HG02623 (cell line): ENCODE measurements around the gene CACNG3.
"Not testable (repeated sequence)": the region's sequence is repeated elsewhere in the genome, so short reads cannot be mapped to it uniquely, and the experiment has no call there.

Source experiments
- ATAC-seq: cut with Tn5 transposase; IDR thresholded peaks from one replicate; pipeline ENCODE4 v1.9.1; 2021; ENCODE audit warnings: moderate library complexity; ENCODE audit not compliant: unreplicated experiment

Gene CACNG3

DNA sequence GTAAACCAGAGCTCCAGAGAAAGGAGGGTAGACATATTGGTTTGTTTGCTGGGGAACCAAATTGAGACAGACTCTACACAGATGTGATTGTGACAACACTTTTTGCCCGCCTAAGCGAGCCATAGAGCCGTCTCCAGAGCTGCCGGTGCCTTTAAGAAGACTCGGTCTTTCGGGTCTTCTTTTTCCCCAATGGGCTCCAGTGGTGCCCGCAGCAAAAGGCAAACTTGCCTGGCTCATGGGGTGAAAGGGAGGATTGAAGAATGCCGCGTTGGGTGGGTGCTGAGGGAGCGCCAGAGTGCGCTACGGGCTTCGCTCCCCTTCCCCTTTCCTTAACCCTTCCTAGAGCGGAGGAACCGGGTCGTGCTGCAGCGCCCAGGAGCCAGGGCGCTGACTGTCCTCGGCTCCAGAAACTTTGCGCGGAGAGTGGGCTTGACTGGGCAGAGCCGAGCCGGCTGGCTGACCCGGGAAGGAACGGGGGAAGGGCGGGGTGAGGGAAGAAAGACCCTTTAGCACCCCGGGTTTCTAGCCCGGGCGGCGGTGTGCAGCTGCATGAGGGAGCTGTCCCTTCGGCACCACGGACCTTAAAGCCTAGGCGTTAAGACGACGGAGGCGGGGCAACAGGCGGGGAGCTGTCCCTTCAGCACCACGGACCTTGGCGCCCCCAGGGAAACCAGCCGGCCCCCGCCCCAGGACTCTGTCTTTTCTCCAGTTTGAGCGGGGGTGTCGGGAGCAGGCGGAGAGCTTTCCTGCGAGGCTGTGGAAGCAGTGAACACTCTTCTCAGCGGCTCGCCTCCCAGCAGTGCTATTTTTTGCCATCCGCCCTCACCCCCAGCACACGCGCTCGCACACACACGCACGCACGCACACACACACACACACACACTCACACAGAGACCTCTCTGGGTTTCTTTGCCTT, at the start of gene CACNG3:
CACNG3 (plus strand) TSS at position 880 of the 916 bp plus-strand sequence. CDS start 420 bp downstream, outside the sequence.
- no peak for ATAC-seq

DNA sequence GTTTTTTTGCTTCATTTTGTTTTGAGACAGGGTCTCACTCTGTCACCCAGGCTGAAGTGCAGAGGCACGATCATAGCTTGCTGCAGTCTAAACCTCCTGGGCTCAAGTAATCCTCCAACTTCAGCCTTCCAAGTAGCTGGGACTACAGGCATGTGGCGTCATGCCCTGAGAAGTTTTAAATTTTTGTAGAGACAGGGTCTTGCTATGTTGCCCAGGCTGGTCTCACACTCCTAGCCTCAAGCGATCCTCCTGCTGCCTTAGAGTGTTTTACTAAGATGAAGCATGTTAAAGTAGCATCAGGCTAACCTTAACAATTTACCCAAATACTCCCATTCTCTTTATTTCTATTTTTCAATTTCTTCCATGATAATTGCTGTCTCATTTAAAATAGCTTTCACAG, 49.2 kb upstream of the CACNG3 start:
- no peak for ATAC-seq

DNA sequence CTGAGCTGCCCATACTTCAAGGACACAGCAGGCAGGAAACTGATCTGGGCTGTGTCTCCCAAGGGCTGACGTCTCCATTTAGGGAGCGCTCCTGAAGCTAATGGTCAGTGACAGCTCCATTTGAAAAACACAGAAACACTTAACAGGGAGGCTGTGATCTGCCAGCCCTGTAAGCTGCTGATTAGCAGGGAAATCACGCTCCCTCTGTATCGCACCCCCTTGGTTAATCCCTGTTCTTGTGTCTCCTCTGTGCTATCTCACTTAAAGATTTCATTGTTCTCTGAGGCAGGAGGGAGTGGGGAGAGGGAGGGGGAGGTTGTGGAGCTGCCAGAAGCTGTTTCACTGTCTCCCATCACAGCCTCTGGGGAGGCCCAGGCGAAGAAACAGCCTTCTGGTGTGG, 47.4 kb upstream of the CACNG3 start:
- ATAC-seq = no peak

DNA sequence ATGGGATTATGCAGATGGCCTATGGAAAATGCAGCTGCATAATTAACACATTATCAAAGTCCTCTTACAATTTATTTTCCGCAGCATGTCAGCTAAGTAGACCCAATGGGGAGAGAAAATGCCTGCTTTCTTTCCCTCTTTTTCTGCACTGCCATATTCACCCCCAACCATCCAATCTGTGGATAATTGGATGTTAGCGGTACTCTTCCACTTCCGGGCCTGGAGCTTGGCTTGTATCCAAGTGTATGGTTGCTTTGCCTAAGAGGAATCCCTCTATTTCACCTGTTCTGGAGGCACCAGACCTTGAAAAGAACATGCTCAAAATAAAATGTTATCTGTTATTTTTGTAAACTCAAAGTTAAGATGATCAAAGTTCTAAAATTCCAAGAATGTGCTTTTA, 41.1 kb upstream of the CACNG3 start:
- no peak for ATAC-seq

DNA sequence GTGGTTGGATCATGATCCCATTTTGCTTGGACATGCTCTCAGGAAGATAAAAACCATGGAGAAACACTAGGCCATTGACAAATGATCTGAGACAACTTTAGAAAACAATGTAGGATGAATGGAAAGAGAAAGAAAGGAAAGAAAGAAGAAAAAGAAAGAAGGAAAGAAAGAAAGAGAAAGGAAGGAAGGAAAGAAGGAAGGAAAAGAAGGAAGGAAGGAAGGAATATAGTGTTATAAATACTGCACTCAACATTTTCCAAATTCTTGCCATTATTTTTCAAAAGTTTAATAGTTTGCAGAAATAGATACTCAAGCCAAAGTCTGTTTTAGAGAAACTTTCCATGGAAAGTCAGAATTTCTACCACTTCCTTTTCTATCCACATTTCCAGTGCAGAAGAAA, 39.2 kb upstream of the CACNG3 start:
- ATAC-seq = no peak

DNA sequence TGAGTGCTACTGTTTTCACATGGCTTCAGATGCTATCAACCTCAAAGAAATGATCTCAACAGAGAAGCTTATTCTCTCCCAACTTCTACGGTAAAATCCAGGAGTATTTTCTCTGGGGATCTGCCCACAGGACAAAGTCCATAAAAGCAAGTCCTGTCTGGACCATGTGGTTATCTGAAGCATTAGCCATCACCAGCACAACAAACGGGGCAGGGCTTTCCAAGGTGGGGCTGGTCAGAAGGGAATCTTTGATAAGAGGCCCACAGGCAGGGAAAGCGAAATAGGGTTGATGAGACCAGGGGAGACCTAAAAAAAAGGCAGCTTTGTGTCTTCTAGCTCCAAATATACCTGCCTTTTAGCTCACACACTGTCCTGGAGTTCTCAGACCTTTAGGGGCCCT, 38.7 kb upstream of the CACNG3 start:
- no peak for ATAC-seq

DNA sequence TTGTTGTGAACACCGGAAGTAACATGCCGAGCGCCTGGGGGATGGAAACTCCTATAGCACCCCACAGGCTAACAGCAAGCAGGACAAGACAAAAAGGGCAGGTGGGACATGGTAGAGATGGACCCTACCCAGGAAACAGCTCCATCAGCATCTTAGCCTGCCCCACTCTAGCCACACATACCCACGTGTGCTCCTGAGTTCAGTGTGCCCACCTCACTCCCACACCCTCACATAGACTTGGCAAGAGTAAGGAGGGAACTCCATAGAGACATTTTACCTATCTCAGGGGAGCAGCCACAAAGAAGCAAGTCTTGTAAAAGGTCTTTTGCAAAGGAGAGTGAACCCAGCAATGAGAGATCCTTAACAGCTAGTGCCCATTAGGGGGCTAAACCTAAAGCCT, 37.8 kb upstream of the CACNG3 start:
- no peak for ATAC-seq

DNA sequence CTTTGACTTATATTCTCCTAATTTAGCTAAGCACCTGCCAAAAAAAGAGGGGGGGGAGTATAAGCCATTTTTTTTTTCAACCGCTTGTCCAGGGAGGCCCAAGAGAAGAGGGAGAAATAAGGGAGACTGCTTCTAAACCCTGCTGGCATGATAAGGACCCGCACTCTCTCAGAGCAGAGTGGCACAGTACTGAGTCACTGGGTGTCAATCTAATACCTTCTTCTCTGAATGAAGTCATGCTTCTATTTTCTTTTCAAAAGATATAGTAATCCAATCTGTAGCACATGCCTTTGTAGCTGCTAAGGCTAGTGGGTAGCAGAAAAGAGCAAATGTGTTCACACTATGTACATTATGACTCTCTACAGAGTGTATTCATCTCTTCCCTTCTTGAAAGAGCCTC, 34.9 kb upstream of the CACNG3 start:
- ATAC-seq = no peak

DNA sequence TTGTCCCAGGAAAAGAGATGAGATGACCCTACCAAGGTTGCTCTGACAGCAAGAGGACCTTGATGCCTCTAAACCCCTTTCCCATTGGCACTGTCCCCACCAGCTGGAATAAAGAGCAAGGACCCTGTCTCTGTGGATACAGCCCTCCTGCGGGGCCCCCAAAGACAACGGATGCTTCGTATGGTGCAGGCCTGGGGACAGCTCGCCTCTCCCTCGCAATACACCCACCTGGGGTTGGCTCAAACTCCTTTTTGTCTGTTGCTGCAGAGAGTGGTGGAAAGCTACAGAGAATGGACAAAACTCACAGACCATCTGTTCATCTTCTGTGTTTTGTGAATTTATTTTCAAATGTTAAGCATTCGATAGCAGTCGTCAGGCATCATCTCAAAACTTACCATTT, 27.6 kb upstream of the CACNG3 start:
- ATAC-seq = no peak

DNA sequence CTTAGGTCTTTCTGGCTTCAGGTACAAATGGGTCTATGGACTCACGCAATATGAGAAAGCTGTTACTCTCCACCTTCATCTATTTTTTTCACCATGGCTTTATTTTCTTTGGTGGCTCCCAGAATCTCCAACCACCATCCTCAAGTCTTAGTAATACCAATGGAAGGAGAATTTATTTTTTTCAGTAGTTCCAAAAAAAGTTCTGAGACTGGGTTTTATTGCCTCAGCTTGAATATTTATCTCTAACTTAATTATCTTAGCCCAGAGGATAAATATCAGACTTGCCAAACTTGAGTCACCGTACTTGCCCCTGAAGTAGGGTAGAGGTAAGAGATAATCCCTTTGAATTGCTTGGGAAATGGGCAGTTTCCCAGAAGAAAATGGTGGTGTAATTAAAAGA, 23.2 kb upstream of the CACNG3 start:
- no peak for ATAC-seq

DNA sequence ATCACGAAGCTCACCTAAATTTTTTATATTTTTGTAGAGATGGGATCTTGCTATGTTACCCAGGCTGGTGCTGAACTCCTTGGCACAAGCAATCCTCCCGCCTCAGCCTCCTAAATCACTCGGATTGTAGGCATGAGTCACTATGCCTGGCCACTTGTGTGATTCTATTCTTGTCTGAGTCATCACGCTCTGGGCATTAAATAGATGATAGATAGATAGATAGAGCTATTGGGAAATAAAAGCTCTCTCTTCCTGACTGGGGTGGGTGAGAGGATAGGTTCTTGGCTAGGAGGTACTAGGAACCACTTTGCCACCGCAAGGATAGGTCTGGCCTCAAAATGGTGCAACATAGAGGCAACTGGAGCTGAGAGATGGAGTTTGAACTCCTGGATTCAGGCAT, 21.4 kb upstream of the CACNG3 start:
- no peak for ATAC-seq

DNA sequence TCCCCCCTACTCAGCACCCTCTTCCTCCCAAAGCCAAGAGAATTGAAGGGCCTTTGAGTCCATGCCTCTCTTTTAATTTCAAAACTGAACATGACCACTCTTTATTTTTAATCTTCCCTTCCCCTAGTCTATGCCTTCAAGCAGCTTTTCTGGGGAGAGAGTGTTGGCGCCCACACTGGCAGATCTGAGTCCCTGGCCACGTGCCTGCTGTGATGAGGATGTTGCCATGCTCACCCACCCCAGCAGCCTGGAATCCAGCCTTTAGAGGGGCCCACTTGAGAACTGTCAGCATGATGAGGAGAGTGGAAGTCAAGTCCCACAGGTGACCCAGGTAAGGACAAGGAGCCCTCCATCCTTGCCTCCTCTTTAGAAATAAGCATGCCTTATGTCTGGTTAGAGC, 20.3 kb upstream of the CACNG3 start:
- no peak for ATAC-seq

DNA sequence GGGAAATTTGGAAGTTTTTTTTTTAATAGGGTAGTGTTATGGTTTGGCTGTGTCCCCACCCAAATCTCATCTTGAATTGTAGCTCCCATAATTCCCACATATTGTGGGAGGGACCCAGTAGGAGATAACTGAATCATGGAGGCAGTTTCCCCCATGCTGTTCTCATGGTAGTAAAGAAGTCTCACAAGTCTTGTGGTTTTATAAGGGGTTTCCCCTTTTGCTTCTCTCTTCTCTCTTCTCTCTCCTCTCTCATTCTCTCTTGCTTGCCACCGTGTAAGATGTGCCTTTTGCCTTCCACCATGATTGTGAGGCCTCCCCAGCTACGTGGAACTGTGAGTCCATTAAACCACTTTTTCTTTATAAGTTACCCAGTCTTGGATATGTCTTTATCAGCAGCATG, 17.3 kb upstream of the CACNG3 start:
- ATAC-seq = not testable (repeated sequence)

DNA sequence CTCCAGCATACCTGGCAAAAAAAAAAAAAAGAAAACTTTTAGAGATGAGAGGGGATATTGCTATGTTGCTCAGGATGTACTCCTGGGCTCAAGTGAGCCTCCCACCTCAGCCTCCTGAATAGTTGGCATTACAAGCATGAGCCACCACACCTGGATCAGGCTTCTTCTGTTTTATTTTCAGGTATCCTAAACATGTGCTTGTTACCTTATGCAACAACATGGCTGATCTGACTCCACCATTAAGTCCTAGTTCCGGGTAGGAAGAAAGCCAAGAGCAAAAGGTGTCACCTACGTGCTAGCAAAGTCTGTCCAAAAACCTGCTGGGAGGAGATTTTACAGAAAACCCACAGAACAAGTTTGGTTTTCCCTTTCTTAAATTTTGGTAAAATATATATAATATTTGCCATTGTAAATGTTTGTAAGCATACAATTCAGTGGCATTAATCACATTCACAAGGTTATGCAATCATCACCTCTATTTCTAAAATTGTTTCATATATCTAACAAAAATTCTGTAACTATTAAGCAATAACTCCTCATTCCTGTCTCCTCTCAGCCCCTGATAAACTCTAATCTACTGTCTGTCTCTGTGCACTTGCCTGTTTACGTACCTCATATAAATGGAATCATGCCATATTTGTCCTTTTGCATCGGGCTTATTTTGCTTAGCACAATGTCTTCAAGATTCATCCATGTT, 9.1 kb upstream of the CACNG3 start:
- ATAC-seq = no peak

DNA sequence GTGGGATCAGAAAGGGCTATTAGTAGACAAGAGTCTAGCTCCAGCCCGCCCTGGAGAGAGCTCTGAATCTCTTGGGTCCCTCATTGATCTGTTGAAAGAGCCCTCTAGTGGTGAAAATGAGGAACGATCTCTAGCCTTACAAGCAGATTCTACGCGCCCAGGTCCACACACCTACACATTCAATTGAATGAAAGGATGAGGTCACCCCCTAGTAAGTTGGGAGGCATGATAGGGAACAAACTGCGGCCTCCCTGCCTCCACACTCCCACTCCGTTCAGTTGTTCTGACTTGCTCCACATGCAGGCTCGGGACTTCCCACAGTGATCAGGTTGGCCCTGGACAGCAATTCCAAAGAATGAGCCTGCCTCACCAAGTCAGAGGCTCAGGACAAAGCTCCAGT, 2.9 kb upstream of the CACNG3 start:
- no peak for ATAC-seq

DNA sequence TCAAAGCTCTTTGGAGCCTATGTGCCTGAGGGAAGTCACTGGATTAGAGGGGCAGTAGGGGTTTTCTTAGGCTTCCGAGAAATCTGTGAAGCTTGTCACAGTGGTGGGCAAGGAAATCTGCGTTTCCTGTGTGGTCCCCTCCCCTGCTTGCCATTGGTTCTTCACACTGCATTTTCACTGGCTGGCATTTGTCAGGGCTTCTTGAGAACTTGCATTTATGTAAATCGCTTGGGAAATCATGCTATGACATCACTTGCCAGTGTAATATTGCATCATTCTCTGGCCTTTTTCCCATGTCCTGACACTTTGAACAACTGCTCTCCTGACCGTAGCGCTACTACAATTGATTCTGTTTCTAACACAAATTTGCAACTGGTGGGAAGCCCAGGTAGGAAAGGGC, 1.8 kb downstream of the CACNG3 start:
- ATAC-seq = no peak

DNA sequence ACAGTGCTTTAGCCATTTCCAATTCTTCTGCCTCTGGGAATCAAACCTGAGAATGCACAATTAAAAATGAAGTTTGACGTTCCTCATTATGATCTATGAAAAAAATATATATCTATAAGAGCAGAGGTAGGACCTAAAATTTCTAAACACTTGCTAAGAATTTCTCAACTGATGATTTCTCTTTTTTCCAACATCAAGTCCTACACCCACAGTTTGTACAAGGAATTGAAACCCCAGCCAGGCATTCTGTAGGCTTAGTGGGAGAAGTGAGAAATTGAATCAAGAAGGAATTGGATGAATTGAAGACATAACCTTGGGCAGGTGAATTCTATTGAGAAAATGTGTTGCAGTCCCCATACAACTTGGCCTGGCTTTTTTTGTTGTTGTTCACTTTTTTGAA, 2.7 kb downstream of the CACNG3 start:
- no peak for ATAC-seq

DNA sequence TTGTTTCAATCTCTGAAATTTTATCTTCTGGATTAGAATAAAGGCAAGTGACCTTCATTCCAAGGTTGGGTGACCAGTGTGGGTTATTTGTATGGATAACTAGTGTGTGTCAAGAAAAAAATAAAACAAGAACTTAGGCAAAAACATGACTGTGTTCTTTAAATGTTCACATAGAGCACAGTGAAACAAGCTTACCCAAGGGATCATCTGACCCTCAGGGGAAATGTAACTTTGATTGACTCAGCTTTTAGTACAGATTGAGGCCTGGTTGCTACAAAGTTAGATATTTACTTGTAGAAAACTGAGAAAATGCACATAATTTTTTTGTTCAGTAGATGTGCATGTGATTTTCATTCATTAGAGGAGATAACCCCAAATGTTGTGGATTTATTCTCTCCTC, 6.7 kb downstream of the CACNG3 start:
- no peak for ATAC-seq

DNA sequence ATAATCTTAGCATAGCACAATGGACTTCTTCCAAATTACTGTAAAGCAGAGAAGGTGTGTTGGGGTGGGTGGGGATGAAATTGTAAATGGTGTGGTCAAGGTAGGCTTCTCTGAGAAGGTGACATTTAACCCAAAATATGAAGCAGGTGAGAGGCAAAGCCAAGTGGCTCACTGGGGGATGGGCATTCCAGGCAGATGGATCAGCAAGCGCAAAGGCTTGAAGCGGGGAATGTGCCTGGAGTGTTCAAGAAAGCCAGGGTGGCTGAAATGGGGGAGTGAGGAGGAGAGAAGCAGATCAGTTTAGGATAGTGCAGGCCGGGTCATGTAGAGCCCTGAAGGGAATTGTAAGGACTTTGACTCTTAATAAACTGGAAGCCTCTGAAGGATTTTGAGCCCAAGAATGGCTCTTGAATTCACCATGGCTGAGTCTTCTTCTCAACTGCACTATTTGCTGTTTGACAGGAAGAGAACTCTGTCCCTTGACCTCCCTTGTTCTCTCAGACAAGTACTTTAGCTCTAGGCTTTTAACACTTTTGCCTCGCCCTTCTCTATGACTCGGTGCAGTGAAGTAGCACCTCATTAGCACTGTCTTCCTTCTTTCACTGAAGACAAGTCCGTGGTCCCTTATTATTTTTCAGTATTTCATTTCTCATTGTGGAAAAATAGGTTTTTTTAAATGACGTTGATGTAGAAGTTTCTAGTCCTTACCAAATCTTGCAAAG, 14.7 kb downstream of the CACNG3 start:
- no peak for ATAC-seq

DNA sequence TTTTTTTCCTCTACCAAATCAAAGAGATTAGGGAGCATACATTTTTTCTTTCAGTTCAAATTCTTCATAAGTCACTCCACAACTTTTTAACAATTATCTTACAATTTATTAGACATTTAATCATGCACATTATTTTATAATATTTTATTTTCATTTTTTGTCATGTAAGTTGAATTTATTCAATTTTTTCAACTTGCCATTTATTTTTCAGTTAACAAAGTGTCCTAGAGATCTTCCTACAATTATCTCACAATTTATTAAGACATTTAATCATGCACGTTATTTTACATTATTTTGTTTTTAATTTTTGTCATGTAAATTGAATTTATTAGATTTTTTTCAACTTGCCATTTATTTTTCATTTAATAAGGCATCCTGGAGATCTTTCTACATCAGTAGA, 16.2 kb downstream of the CACNG3 start:
- no peak for ATAC-seq

DNA sequence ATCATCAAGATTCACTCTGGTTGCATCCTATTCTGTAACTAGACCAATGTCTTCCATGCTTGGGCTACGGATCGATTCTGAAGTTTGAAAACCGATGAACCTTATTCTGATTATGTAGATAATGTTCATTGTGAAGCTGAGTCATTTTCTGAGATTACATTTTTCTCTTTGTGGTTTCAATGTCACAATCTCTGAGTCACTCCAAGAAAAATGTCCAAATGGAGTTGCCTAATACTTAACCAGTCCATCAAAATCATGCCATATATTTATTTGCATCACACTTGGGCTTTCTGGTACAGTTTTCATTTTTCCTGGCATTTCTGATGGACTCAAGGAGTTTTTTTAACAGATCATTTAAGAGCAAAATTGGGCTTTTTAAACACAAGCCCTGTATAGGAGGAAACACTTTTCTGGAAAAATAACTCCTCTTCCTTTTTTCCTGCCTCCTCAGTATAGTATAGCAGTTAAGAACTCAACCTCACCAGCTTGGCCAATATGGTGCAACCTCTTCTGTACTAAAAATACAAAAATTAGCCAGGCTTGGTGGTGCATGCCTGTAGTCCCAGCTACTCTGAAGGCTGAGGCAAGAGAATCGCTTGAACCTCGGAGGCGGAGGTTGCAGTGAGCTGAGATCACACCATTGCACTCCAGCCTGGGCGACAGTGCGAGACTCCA, 17.5 kb downstream of the CACNG3 start:
- no peak for ATAC-seq
